22Rv1 (cell line): ENCODE measurements around the gene KNCN.

Source experiments
- ZFX ChIP-seq: fragments of 450-650 bp; IDR thresholded peaks from 2 replicates; pipeline ENCODE4 v1.6.1; 2017; ENCODE audit warnings: antibody characterized with exemption, borderline replicate concordance
- TF ChIP-seq, protein P1 (sequence below): fragments of 450-650 bp; IDR thresholded peaks from 2 replicates; pipeline ENCODE4 v1.5.1; 2017; ENCODE audit warnings: mild to moderate bottlenecking

DNA sequence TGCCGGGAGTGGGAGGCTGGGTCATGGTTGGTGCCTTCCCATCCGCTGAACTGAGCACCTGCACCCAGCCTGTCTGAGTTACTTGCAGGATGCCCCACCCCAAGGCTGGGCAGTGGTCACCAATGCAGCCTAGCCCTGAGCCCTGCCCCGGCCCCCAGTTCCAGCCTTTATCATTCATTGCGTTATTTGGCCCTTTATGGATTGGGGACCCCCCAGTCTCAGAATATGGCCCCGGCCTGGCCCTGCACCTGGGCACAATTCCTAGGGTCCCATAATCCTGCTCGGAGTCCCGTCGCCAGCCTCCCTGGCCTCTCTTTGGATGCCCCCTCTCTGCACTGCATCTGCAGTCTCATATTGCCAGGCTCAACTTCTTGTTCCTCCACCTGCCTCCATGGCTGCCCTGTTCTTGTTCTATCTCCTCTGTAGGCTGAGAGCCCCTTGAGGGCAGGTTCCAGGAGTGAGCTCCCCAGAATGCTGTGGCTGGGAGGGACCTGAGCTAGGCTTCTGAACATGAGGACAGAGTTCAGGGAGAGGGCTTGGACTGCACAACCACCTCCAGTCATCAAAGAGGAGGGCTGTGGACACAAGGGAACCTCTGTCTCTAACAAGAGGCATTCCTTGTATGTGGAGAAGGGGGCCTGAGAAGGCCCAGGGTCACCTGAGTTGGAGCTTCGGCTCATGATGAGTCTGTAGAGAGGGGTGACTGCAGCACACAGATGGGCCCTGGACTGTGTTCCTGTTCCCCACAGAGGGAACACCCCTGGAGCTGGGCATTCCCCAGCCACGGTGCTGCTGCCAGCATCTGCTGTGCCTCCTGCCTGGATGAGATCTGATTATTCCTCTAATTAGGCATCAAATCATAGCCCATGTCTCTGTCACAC is 1.1 kb upstream of the KNCN start:
- TF ChIP-seq, protein P1, sequence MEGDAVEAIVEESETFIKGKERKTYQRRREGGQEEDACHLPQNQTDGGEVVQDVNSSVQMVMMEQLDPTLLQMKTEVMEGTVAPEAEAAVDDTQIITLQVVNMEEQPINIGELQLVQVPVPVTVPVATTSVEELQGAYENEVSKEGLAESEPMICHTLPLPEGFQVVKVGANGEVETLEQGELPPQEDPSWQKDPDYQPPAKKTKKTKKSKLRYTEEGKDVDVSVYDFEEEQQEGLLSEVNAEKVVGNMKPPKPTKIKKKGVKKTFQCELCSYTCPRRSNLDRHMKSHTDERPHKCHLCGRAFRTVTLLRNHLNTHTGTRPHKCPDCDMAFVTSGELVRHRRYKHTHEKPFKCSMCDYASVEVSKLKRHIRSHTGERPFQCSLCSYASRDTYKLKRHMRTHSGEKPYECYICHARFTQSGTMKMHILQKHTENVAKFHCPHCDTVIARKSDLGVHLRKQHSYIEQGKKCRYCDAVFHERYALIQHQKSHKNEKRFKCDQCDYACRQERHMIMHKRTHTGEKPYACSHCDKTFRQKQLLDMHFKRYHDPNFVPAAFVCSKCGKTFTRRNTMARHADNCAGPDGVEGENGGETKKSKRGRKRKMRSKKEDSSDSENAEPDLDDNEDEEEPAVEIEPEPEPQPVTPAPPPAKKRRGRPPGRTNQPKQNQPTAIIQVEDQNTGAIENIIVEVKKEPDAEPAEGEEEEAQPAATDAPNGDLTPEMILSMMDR: no peak
- no peak for TF ChIP-seq ZFX
